GM12865 (cell line): ENCODE results near the gene FNIP1.
"Not testable (repeated sequence)": the region's sequence is repeated elsewhere in the genome, so short reads cannot be mapped to it uniquely, and the experiment has no call there.

ENCODE experiments used
- DNase-seq: peaks from one replicate; pipeline ENCODE4 v3.0.0; 2010; ENCODE audit warnings: low read depth
- H3K4me3 ChIP-seq: 2 replicates; pipeline ENCODE4 v1.5.1; 2011; ENCODE audit warnings: mild to moderate bottlenecking, low read depth, low read length, control low read depth
- CTCF ChIP-seq: IDR thresholded peaks from 2 replicates; pipeline ENCODE4 v1.5.1; 2011; ENCODE audit warnings: low read length, control low read depth, low read depth, inconsistent platforms; ENCODE audit not compliant: insufficient read depth; ENCODE audit errors: missing control alignments

The FNIP1 gene

GRCh38 chr5:131745155-131745554, 51.7 kb downstream of the FNIP1 start:
- no peak for TF ChIP-seq CTCF
- no peak for DNase-seq
- H3K4me3 ChIP-seq = no peak overlapping the region

- no peak for TF ChIP-seq CTCF
- DNase-seq = no peak
- no peak overlapping the region for H3K4me3 ChIP-seq
Observed at GRCh38 chr5:131740477-131740876, 56.3 kb downstream of the FNIP1 start.

GRCh38 chr5:131735393-131735792, 61.4 kb downstream of the FNIP1 start:
- no peak for TF ChIP-seq CTCF

GRCh38 chr5:131734939-131735338, 61.9 kb downstream of the FNIP1 start:
- not testable (repeated sequence) for H3K4me3 ChIP-seq, DNase-seq

More at GRCh38 chr5:131735393-131735792, 61.4 kb downstream of the FNIP1 start:
- H3K4me3 ChIP-seq = no peak overlapping the region
- no peak for DNase-seq

- not testable (repeated sequence) for DNase-seq, H3K4me3 ChIP-seq
Observed at GRCh38 chr5:131729292-131729691, 67.5 kb downstream of the FNIP1 start.

- not testable (repeated sequence) for DNase-seq, H3K4me3 ChIP-seq
Observed at GRCh38 chr5:131724089-131724488, 72.7 kb downstream of the FNIP1 start.

- no peak for DNase-seq
- no peak overlapping the region for H3K4me3 ChIP-seq
- TF ChIP-seq CTCF = no peak
Observed at GRCh38 chr5:131720714-131721113, 76.1 kb downstream of the FNIP1 start.

- no peak for DNase-seq
- no peak overlapping the region for H3K4me3 ChIP-seq
- TF ChIP-seq CTCF = no peak
Observed at GRCh38 chr5:131719564-131719963, 77.3 kb downstream of the FNIP1 start.

- H3K4me3 ChIP-seq = no peak overlapping the region
- TF ChIP-seq CTCF = no peak
- DNase-seq = no peak
Observed at GRCh38 chr5:131718487-131719014, 78.3 kb downstream of the FNIP1 start.

GRCh38 chr5:131717164-131717563, 79.7 kb downstream of the FNIP1 start:
- DNase-seq, H3K4me3 ChIP-seq: not testable (repeated sequence)
